SK-N-SH treated with all-trans-retinoic acid at 6 μM for 48 hours (cell line): ENCODE data around the gene SFPQ.

ENCODE experiments used
- ATAC-seq: fragments of 200-7000 bp; cut with Tn5 transposase; 3 replicates; pipeline ENCODE4 v1.9.1; 2020; ENCODE audit warnings: mild to moderate bottlenecking, moderate library complexity
- ARNTL ChIP-seq: fragments of 450-650 bp; formaldehyde crosslinking; IDR thresholded peaks from 2 replicates; pipeline ENCODE4 v1.5.0; 2020; ENCODE audit warnings: low read depth, mild to moderate bottlenecking, moderate library complexity, borderline replicate concordance
- BACH2 ChIP-seq: fragments of 250-450 bp; sonication (Bioruptor Pico); IDR thresholded peaks from 2 replicates; pipeline ENCODE4 v1.9.0; 2021; ENCODE audit warnings: mild to moderate bottlenecking, borderline replicate concordance
- CSDC2 ChIP-seq: fragments of 250-450 bp; sonication (Bioruptor Pico); IDR thresholded peaks from 2 replicates; pipeline ENCODE4 v1.5.0; 2020; ENCODE audit warnings: mild to moderate bottlenecking, moderate library complexity
- ESRRG ChIP-seq: fragments of 250-450 bp; sonication (Bioruptor Pico); IDR thresholded peaks from 2 replicates; pipeline ENCODE4 v1.6.1; 2021; ENCODE audit warnings: mild to moderate bottlenecking
- GLIS3 ChIP-seq: fragments of 250-450 bp; sonication (Bioruptor Pico); IDR thresholded peaks from 2 replicates; pipeline ENCODE4 v1.5.0; 2020; ENCODE audit warnings: mild to moderate bottlenecking, moderate library complexity
- ISL1 ChIP-seq: fragments of 250-450 bp; sonication (Bioruptor Pico); IDR thresholded peaks from 2 replicates; pipeline ENCODE4 v2.1.2; 2022; ENCODE audit warnings: mild to moderate bottlenecking, moderate library complexity
- OSR1 ChIP-seq: fragments of 250-450 bp; sonication (Bioruptor Pico); IDR thresholded peaks from 2 replicates; pipeline ENCODE4 v1.8.0; 2022; ENCODE audit warnings: moderate library complexity, mild to moderate bottlenecking, inconsistent platforms
- PPARA ChIP-seq: fragments of 250-450 bp; sonication (Bioruptor Pico); IDR thresholded peaks from 2 replicates; pipeline ENCODE4 v1.5.0; 2020; ENCODE audit warnings: mild to moderate bottlenecking, borderline replicate concordance
- RARB ChIP-seq: fragments of 250-450 bp; sonication (Bioruptor Pico); IDR thresholded peaks from 2 replicates; pipeline ENCODE4 v1.8.0; 2021; ENCODE audit warnings: mild to moderate bottlenecking, moderate library complexity
- SNAI2 ChIP-seq: fragments of 250-450 bp; sonication (Bioruptor Pico); IDR thresholded peaks from 2 replicates; pipeline ENCODE4 v1.5.0; 2020; ENCODE audit warnings: mild to moderate bottlenecking, moderate library complexity
- TCF4 ChIP-seq: fragments of 250-450 bp; sonication (Bioruptor Pico); IDR thresholded peaks from 2 replicates; pipeline ENCODE4 v1.8.0; 2021; ENCODE audit warnings: mild to moderate bottlenecking, moderate library complexity, borderline replicate concordance
- TOX ChIP-seq: fragments of 250-450 bp; sonication (Bioruptor Pico); IDR thresholded peaks from 2 replicates; pipeline ENCODE4 v1.8.0; 2021; ENCODE audit warnings: mild to moderate bottlenecking, moderate library complexity, borderline replicate concordance
- ZC3H10 ChIP-seq: fragments of 250-450 bp; sonication (Bioruptor Pico); IDR thresholded peaks from 2 replicates; pipeline ENCODE4 v1.5.1; 2021; ENCODE audit warnings: mild to moderate bottlenecking, moderate library complexity
- ZFP3 ChIP-seq: fragments of 250-450 bp; sonication (Bioruptor Pico); IDR thresholded peaks from 2 replicates; pipeline ENCODE4 v1.5.0; 2020; ENCODE audit warnings: mild to moderate bottlenecking, moderate library complexity
- ZFP30 ChIP-seq: fragments of 450-650 bp; formaldehyde crosslinking; IDR thresholded peaks from 2 replicates; pipeline ENCODE4 v1.5.0; 2022; ENCODE audit warnings: mild to moderate bottlenecking, moderate library complexity
- ZNF565 ChIP-seq: fragments of 450-650 bp; formaldehyde crosslinking; conservative IDR thresholded peaks from 2 replicates; pipeline ENCODE4 v1.5.0; 2020; ENCODE audit warnings: low read depth, mild to moderate bottlenecking, moderate library complexity
- ZNF8 ChIP-seq: fragments of 450-650 bp; formaldehyde crosslinking; IDR thresholded peaks from 2 replicates; pipeline ENCODE4 v1.5.0; 2020; ENCODE audit warnings: mild to moderate bottlenecking, moderate library complexity
- TF ChIP-seq, protein P1 (sequence below): fragments of 250-450 bp; sonication (Bioruptor Pico); IDR thresholded peaks from 2 replicates; pipeline ENCODE4 v1.5.1; 2020; ENCODE audit warnings: low read depth, mild to moderate bottlenecking, moderate library complexity
- TF ChIP-seq, protein P2 (sequence below): fragments of 250-450 bp; sonication (Bioruptor Pico); IDR thresholded peaks from 2 replicates; pipeline ENCODE4 v1.5.1; 2021; ENCODE audit warnings: mild to moderate bottlenecking, moderate library complexity
- TF ChIP-seq, protein P3 (sequence below): fragments of 250-450 bp; sonication (Bioruptor Pico); IDR thresholded peaks from 2 replicates; pipeline ENCODE4 v1.8.0; 2021; ENCODE audit warnings: low read depth, mild to moderate bottlenecking, moderate library complexity, borderline replicate concordance
- TF ChIP-seq, protein P4 (sequence below): fragments of 250-450 bp; sonication (Bioruptor Pico); IDR thresholded peaks from 2 replicates; pipeline ENCODE4 v1.5.0; 2020; ENCODE audit warnings: mild to moderate bottlenecking, moderate library complexity

SFPQ gene

DNA sequence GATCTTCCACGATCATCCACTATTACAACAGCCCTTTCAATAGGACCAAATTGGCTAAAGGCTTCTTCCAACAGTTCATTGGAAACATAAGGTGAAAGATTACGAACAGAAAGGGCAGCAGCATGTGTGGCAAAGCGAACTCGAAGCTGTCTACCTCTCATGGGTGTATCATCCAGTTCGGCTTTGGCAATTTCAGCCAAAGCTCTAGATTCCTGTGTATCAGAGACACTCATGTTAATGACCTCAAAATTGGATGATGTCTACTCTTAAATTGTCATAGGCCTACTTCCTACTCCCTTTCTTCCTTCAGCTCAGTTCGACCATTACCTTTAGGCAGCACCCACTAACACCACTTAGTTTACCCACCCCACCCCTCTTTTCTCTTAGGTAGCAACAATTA lies 2.2 kb downstream of the SFPQ start:
- TF ChIP-seq PPARA (no peak), TCF4 (no peak)
- no peak for ATAC-seq

DNA sequence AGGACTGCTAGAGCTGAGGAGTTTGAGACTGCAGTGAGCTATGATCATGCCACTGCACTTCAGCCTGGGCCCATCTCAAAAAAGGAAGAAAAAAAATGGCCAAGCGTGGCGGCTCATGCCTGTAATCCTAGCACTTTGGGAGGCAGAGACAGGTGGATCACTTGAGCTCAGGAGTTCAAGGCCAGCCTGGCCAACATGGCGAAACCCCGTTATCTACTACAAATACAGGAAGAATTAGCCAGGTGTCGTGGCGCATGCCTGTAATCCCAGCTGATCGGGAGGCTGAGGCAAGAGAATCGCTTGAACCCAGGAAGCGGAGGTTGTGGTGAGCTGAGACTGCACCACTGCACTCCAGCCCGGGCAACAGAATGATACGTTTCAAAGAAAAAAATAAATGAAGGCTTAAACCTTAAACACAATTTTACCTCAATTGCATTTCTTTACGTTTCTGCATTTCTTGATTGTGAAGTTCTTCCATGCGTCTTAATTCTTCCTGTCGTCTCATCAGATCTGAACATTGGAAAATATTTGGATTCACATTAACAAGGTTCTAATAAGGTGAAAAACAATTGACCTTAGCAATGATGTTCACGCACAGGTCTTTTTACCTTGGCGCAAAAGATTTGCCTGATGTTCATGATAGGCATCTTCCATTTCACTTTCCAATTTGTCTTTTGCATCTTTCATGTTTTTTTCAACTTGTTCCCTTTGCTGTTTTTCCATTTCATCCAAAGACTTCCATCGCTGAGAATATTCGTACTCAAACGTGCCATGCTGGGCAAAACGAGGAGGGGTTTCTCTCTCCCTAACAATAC lies 4.2 kb downstream of the SFPQ start:
- ATAC-seq = no peak
- TF ChIP-seq, protein P1, sequence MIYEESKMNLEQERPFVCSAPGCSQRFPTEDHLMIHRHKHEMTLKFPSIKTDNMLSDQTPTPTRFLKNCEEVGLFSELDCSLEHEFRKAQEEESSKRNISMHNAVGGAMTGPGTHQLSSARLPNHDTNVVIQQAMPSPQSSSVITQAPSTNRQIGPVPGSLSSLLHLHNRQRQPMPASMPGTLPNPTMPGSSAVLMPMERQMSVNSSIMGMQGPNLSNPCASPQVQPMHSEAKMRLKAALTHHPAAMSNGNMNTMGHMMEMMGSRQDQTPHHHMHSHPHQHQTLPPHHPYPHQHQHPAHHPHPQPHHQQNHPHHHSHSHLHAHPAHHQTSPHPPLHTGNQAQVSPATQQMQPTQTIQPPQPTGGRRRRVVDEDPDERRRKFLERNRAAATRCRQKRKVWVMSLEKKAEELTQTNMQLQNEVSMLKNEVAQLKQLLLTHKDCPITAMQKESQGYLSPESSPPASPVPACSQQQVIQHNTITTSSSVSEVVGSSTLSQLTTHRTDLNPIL = no peak
- no peak for TF ChIP-seq ZC3H10
- TF ChIP-seq, protein P2, sequence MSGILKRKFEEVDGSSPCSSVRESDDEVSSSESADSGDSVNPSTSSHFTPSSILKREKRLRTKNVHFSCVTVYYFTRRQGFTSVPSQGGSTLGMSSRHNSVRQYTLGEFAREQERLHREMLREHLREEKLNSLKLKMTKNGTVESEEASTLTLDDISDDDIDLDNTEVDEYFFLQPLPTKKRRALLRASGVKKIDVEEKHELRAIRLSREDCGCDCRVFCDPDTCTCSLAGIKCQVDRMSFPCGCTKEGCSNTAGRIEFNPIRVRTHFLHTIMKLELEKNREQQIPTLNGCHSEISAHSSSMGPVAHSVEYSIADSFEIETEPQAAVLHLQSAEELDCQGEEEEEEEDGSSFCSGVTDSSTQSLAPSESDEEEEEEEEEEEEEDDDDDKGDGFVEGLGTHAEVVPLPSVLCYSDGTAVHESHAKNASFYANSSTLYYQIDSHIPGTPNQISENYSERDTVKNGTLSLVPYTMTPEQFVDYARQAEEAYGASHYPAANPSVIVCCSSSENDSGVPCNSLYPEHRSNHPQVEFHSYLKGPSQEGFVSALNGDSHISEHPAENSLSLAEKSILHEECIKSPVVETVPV (CRISPR knock-in tag) = no peak
- TF ChIP-seq GLIS3 = no peak
- no peak for TF ChIP-seq OSR1
- TF ChIP-seq ESRRG (CRISPR knock-in tag) = no peak
- TF ChIP-seq, protein P3, sequence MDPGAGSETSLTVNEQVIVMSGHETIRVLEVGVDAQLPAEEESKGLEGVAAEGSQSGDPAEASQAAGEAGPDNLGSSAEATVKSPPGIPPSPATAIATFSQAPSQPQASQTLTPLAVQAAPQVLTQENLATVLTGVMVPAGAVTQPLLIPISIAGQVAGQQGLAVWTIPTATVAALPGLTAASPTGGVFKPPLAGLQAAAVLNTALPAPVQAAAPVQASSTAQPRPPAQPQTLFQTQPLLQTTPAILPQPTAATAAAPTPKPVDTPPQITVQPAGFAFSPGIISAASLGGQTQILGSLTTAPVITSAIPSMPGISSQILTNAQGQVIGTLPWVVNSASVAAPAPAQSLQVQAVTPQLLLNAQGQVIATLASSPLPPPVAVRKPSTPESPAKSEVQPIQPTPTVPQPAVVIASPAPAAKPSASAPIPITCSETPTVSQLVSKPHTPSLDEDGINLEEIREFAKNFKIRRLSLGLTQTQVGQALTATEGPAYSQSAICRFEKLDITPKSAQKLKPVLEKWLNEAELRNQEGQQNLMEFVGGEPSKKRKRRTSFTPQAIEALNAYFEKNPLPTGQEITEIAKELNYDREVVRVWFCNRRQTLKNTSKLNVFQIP = no peak
- TF ChIP-seq, protein P4, sequence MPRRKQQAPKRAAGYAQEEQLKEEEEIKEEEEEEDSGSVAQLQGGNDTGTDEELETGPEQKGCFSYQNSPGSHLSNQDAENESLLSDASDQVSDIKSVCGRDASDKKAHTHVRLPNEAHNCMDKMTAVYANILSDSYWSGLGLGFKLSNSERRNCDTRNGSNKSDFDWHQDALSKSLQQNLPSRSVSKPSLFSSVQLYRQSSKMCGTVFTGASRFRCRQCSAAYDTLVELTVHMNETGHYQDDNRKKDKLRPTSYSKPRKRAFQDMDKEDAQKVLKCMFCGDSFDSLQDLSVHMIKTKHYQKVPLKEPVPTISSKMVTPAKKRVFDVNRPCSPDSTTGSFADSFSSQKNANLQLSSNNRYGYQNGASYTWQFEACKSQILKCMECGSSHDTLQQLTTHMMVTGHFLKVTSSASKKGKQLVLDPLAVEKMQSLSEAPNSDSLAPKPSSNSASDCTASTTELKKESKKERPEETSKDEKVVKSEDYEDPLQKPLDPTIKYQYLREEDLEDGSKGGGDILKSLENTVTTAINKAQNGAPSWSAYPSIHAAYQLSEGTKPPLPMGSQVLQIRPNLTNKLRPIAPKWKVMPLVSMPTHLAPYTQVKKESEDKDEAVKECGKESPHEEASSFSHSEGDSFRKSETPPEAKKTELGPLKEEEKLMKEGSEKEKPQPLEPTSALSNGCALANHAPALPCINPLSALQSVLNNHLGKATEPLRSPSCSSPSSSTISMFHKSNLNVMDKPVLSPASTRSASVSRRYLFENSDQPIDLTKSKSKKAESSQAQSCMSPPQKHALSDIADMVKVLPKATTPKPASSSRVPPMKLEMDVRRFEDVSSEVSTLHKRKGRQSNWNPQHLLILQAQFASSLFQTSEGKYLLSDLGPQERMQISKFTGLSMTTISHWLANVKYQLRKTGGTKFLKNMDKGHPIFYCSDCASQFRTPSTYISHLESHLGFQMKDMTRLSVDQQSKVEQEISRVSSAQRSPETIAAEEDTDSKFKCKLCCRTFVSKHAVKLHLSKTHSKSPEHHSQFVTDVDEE (CRISPR knock-in tag) = no peak
- TF ChIP-seq RARB (CRISPR knock-in tag) = no peak
- no peak for TF ChIP-seq BACH2
- TF ChIP-seq TOX (CRISPR knock-in tag) = no peak

DNA sequence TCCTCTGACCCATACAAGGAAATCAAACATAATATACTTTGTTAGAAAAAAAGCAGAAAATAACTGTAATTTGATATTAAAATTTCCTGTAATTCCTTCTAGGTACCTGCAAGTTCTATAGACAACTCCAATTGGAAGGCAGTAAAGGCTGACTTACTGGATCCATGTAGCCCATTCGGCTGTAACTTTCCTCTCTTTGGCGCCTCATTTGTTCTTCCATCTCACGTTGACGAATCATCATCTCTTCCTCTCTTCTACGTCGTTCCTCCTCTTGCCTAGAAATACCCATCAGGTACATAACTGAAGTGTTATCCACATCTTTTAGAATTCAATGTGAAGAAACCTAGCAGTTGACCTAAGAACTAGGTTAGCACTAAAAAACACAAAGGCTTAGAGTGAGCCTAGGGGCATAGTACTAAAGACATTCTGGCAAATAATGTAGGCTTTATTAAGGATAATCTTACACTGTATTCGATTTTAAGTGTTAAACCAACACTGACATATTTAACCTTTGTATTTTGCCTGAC lies 5.1 kb downstream of the SFPQ start:
- TF ChIP-seq, protein P3 = no peak
- TF ChIP-seq TOX (CRISPR knock-in tag) (no peak), ZFP30 (CRISPR knock-in tag) (no peak), ZNF8 (no peak), OSR1 (no peak), ZFP3 (CRISPR knock-in tag) (no peak), ESRRG (CRISPR knock-in tag) (no peak), CSDC2 (CRISPR knock-in tag) (no peak), ISL1 (CRISPR knock-in tag) (no peak), ZC3H10 (no peak), RARB (CRISPR knock-in tag) (no peak), PPARA (no peak), GLIS3 (no peak), TCF4 (no peak), SNAI2 (CRISPR knock-in tag) (no peak), ZNF565 (CRISPR knock-in tag) (no peak), ARNTL (CRISPR knock-in tag) (no peak), BACH2 (no peak)
- TF ChIP-seq, protein P1 = no peak
- TF ChIP-seq, protein P2 (CRISPR knock-in tag) = no peak
- no peak for ATAC-seq
